SK-N-SH treated with all-trans-retinoic acid at 6 μM for 48 hours (cell line): ENCODE data around the gene GFI1B.

Experiments used
- BACH2 ChIP-seq: fragments of 250-450 bp; sonication (Bioruptor Pico); IDR thresholded peaks from 2 replicates; pipeline ENCODE4 v1.9.0; 2021; ENCODE audit warnings: mild to moderate bottlenecking, borderline replicate concordance
- CREB5 ChIP-seq: fragments of 250-450 bp; sonication (Bioruptor Pico); IDR thresholded peaks from 2 replicates; pipeline ENCODE4 v1.5.1; 2020; ENCODE audit warnings: low read depth, mild to moderate bottlenecking, moderate library complexity
- ISL1 ChIP-seq: fragments of 250-450 bp; sonication (Bioruptor Pico); IDR thresholded peaks from 2 replicates; pipeline ENCODE4 v2.1.2; 2022; ENCODE audit warnings: mild to moderate bottlenecking, moderate library complexity
- OSR1 ChIP-seq: fragments of 250-450 bp; sonication (Bioruptor Pico); IDR thresholded peaks from 2 replicates; pipeline ENCODE4 v1.8.0; 2022; ENCODE audit warnings: moderate library complexity, mild to moderate bottlenecking, inconsistent platforms
- PPARA ChIP-seq: fragments of 250-450 bp; sonication (Bioruptor Pico); IDR thresholded peaks from 2 replicates; pipeline ENCODE4 v1.5.0; 2020; ENCODE audit warnings: mild to moderate bottlenecking, borderline replicate concordance
- RARB ChIP-seq: fragments of 250-450 bp; sonication (Bioruptor Pico); IDR thresholded peaks from 2 replicates; pipeline ENCODE4 v1.8.0; 2021; ENCODE audit warnings: mild to moderate bottlenecking, moderate library complexity
- TOX ChIP-seq: fragments of 250-450 bp; sonication (Bioruptor Pico); IDR thresholded peaks from 2 replicates; pipeline ENCODE4 v1.8.0; 2021; ENCODE audit warnings: mild to moderate bottlenecking, moderate library complexity, borderline replicate concordance
- ZFP3 ChIP-seq: fragments of 250-450 bp; sonication (Bioruptor Pico); IDR thresholded peaks from 2 replicates; pipeline ENCODE4 v1.5.0; 2020; ENCODE audit warnings: mild to moderate bottlenecking, moderate library complexity
- ZFP30 ChIP-seq: fragments of 450-650 bp; formaldehyde crosslinking; IDR thresholded peaks from 2 replicates; pipeline ENCODE4 v1.5.0; 2022; ENCODE audit warnings: mild to moderate bottlenecking, moderate library complexity
- ZNF565 ChIP-seq: fragments of 450-650 bp; formaldehyde crosslinking; conservative IDR thresholded peaks from 2 replicates; pipeline ENCODE4 v1.5.0; 2020; ENCODE audit warnings: low read depth, mild to moderate bottlenecking, moderate library complexity
- ZNF70 ChIP-seq: fragments of 450-650 bp; formaldehyde crosslinking; IDR thresholded peaks from 2 replicates; pipeline ENCODE4 v1.5.0; 2020; ENCODE audit warnings: mild to moderate bottlenecking, moderate library complexity
- TF ChIP-seq, protein P1 (sequence below): fragments of 250-450 bp; sonication (Bioruptor Pico); IDR thresholded peaks from 2 replicates; pipeline ENCODE4 v1.8.0; 2020; ENCODE audit warnings: mild to moderate bottlenecking, moderate library complexity, borderline replicate concordance
- TF ChIP-seq, protein P2 (sequence below): fragments of 250-450 bp; sonication (Bioruptor Pico); IDR thresholded peaks from 2 replicates; pipeline ENCODE4 v1.5.1; 2021; ENCODE audit warnings: mild to moderate bottlenecking, moderate library complexity

DNA sequence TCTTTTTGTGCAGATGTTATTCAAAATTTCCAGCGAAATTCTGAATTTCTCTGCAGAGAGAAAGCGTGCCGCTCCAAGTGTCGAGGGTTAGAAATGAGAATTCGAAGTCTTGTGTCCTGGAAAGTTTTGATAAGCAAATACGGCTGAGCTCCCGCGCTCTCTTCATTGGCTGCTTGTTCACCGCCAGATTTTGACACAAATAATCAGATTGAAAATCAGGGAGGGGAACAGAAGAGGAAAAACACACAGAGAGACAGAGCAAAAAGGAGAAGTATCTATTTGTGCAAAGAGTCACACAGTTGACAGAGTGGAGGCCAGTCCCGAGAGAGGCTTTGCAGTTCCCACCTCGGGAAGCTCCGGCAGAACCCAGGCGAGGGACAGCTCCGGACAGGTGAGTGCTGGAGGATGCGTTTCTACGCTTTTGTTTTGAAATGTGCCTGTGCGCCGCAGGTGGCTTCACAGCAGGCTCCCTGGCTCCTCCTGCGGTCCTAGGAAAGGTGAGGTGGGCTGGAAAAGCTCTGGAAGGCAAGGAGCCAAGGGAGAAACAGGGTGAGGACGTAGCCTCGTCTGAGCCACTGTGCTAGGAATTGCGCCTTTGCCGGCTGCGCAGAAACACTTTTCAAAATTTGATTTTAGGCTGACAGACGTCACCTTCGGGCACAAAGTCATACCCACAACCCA lies at the start of gene GFI1B:
- TF ChIP-seq ZFP30 (no peak), ZFP3 (CRISPR knock-in tag) (no peak), RARB (CRISPR knock-in tag) (no peak), TOX (CRISPR knock-in tag) (no peak), OSR1 (CRISPR knock-in tag) (no peak), PPARA (no peak), ZNF565 (CRISPR knock-in tag) (no peak), BACH2 (CRISPR knock-in tag) (no peak), CREB5 (CRISPR knock-in tag) (no peak), ISL1 (CRISPR knock-in tag) (no peak), ZNF70 (no peak)
- TF ChIP-seq, protein P1, sequence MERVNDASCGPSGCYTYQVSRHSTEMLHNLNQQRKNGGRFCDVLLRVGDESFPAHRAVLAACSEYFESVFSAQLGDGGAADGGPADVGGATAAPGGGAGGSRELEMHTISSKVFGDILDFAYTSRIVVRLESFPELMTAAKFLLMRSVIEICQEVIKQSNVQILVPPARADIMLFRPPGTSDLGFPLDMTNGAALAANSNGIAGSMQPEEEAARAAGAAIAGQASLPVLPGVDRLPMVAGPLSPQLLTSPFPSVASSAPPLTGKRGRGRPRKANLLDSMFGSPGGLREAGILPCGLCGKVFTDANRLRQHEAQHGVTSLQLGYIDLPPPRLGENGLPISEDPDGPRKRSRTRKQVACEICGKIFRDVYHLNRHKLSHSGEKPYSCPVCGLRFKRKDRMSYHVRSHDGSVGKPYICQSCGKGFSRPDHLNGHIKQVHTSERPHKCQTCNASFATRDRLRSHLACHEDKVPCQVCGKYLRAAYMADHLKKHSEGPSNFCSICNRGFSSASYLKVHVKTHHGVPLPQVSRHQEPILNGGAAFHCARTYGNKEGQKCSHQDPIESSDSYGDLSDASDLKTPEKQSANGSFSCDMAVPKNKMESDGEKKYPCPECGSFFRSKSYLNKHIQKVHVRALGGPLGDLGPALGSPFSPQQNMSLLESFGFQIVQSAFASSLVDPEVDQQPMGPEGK (CRISPR knock-in tag): no peak
- TF ChIP-seq, protein P2, sequence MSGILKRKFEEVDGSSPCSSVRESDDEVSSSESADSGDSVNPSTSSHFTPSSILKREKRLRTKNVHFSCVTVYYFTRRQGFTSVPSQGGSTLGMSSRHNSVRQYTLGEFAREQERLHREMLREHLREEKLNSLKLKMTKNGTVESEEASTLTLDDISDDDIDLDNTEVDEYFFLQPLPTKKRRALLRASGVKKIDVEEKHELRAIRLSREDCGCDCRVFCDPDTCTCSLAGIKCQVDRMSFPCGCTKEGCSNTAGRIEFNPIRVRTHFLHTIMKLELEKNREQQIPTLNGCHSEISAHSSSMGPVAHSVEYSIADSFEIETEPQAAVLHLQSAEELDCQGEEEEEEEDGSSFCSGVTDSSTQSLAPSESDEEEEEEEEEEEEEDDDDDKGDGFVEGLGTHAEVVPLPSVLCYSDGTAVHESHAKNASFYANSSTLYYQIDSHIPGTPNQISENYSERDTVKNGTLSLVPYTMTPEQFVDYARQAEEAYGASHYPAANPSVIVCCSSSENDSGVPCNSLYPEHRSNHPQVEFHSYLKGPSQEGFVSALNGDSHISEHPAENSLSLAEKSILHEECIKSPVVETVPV: no peak
